H9 (cell line): ENCODE results near the gene MYO1E. TPM values are rescaled to one million over a fixed set of nuclear protein-coding genes. Genes with fewer than 3 reads are reported as not detected.

Source experiments
- DNase-seq: peaks from one replicate; pipeline ENCODE4 v3.0.0-alpha.2; 2017
- H2AFZ ChIP-seq: one replicate; pipeline ENCODE4 v1.6.1; 2013; ENCODE audit warnings: mild to moderate bottlenecking, low read length, control low read depth, moderate library complexity
- H2AK5ac ChIP-seq: 2 replicates; pipeline ENCODE4 v1.6.1; 2013; ENCODE audit warnings: low read length, control low read depth, mixed read lengths; ENCODE audit not compliant: insufficient read length
- H2BK120ac ChIP-seq: one replicate; pipeline ENCODE4 v1.6.1; 2013; ENCODE audit warnings: low read depth, mild to moderate bottlenecking, low read length, control low read depth, inconsistent platforms; ENCODE audit not compliant: poor library complexity, severe bottlenecking
- H2BK12ac ChIP-seq: 2 replicates; pipeline ENCODE4 v1.6.1; 2013; ENCODE audit warnings: low read length, control low read depth, mixed read lengths, low read depth; ENCODE audit not compliant: insufficient read length
- H2BK15ac ChIP-seq: 2 replicates; pipeline ENCODE4 v1.6.1; 2013; ENCODE audit warnings: low read depth, low read length, control low read depth
- H2BK20ac ChIP-seq: one replicate; pipeline ENCODE4 v1.6.1; 2013; ENCODE audit warnings: low read depth, mild to moderate bottlenecking, low read length, control low read depth, inconsistent platforms; ENCODE audit not compliant: poor library complexity, severe bottlenecking
- H2BK5ac ChIP-seq: 2 replicates; pipeline ENCODE4 v1.6.1; 2013; ENCODE audit warnings: low read length, control low read depth, mixed read lengths; ENCODE audit not compliant: insufficient read length
- H3K14ac ChIP-seq: 2 replicates; pipeline ENCODE4 v1.6.1; 2013; ENCODE audit warnings: low read length, control low read depth; ENCODE audit not compliant: insufficient read depth
- H3K18ac ChIP-seq: 2 replicates; pipeline ENCODE4 v1.6.1; 2013; ENCODE audit warnings: low read depth, mild to moderate bottlenecking, mixed read lengths, low read length, control low read depth; ENCODE audit not compliant: insufficient read length
- H3K23ac ChIP-seq: 2 replicates; pipeline ENCODE4 v1.6.1; 2013; ENCODE audit warnings: low read length, control low read depth, mixed read lengths, low read depth; ENCODE audit not compliant: insufficient read length
- H3K23me2 ChIP-seq: 2 replicates; pipeline ENCODE4 v1.6.1; 2013; ENCODE audit warnings: low read depth, mild to moderate bottlenecking, mixed read lengths, low read length, control low read depth; ENCODE audit not compliant: insufficient read length, poor library complexity, severe bottlenecking
- H3K27ac ChIP-seq: 2 replicates; pipeline ENCODE4 v1.5.1; 2013; ENCODE audit warnings: low read length, control low read depth, mixed read lengths, low read depth; ENCODE audit not compliant: insufficient read length
- H3K27me3 ChIP-seq: 2 replicates; pipeline ENCODE4 v1.6.1; 2013; ENCODE audit warnings: low read length, control low read depth, inconsistent platforms; ENCODE audit not compliant: insufficient read depth
- H3K4ac ChIP-seq: 2 replicates; pipeline ENCODE4 v1.6.1; 2013; ENCODE audit warnings: low read depth, mild to moderate bottlenecking, control low read depth, inconsistent platforms, low read length, moderate library complexity
- H3K4me1 ChIP-seq: 2 replicates; pipeline ENCODE4 v1.6.1; 2013; ENCODE audit warnings: low read length, control low read depth, inconsistent platforms; ENCODE audit not compliant: insufficient read depth
- H3K4me2 ChIP-seq: 2 replicates; pipeline ENCODE4 v1.6.1; 2013; ENCODE audit warnings: low read length, control low read depth, mixed read lengths; ENCODE audit not compliant: insufficient read length, insufficient read depth
- H3K56ac ChIP-seq: 2 replicates; pipeline ENCODE4 v1.6.1; 2013; ENCODE audit warnings: low read depth, mild to moderate bottlenecking, mixed read lengths, low read length, control low read depth; ENCODE audit not compliant: insufficient read length
- H3K79me1 ChIP-seq: 2 replicates; pipeline ENCODE4 v1.6.1; 2013; ENCODE audit warnings: low read depth, mild to moderate bottlenecking, moderate library complexity, low read length, control low read depth, inconsistent platforms; ENCODE audit not compliant: insufficient read depth, poor library complexity, severe bottlenecking
- H3K79me2 ChIP-seq: 2 replicates; pipeline ENCODE4 v1.6.1; 2013; ENCODE audit warnings: low read length, control low read depth, inconsistent platforms; ENCODE audit not compliant: insufficient read depth
- H3K9ac ChIP-seq: 2 replicates; pipeline ENCODE4 v1.6.1; 2013; ENCODE audit warnings: low read length, control low read depth, mixed read lengths; ENCODE audit not compliant: insufficient read length; ENCODE audit errors: extremely low read depth
- H3K9me3 ChIP-seq: one replicate; pipeline ENCODE4 v1.6.1; 2013; ENCODE audit warnings: low read depth, low read length, inconsistent platforms; ENCODE audit not compliant: control insufficient read depth
- H3T11ph ChIP-seq: one replicate; pipeline ENCODE4 v1.6.1; 2013; ENCODE audit warnings: mild to moderate bottlenecking, low read length, control low read depth, inconsistent platforms
- H4K20me1 ChIP-seq: one replicate; pipeline ENCODE4 v1.6.1; 2013; ENCODE audit not compliant: control insufficient read depth, insufficient read length, insufficient read depth
- H4K5ac ChIP-seq: 2 replicates; pipeline ENCODE4 v1.6.1; 2013; ENCODE audit warnings: low read depth, mild to moderate bottlenecking, mixed read lengths, low read length, control low read depth; ENCODE audit not compliant: insufficient read length
- H4K8ac ChIP-seq: replicated peaks from 2 replicates; pipeline ENCODE4 v1.6.1; 2013; ENCODE audit warnings: low read length, control low read depth, mixed read lengths, low read depth; ENCODE audit not compliant: insufficient read length
- H4K91ac ChIP-seq: 2 replicates; pipeline ENCODE4 v1.6.1; 2013; ENCODE audit warnings: low read depth, mild to moderate bottlenecking, moderate library complexity, mixed read lengths, low read length, control low read depth; ENCODE audit not compliant: insufficient read length
- H3K27ac Mint-ChIP-seq, 3 experiments: 2 replicates in 2 of 3; 3 replicates in 1 of 3; pipeline ENCODE4 v1.8.0; 2020 to 2021; ENCODE audit warnings: mixed read lengths in 3 of 3, mild to moderate bottlenecking in 1 of 3, moderate library complexity in 1 of 3
- H3K27me3 Mint-ChIP-seq: 2 replicates; pipeline ENCODE4 v1.8.0; 2021; ENCODE audit warnings: low read depth, mild to moderate bottlenecking, moderate library complexity, mixed read lengths
- H3K36me3 Mint-ChIP-seq, 3 experiments: 2 replicates in 2 of 3; 3 replicates in 1 of 3; pipeline ENCODE4 v1.8.0; 2020 to 2021; ENCODE audit warnings: low read depth in 3 of 3, mixed read lengths in 3 of 3; ENCODE audit not compliant: insufficient read depth in 1 of 3
- H3K4me1 Mint-ChIP-seq, 2 experiments: 2 replicates each; pipeline ENCODE4 v1.8.0; 2020; ENCODE audit warnings: mixed read lengths in 2 of 2
- H3K4me3 Mint-ChIP-seq, 2 experiments: 2 replicates in 1 of 2; 3 replicates in 1 of 2; pipeline ENCODE4 v1.8.0; 2020 to 2021; ENCODE audit warnings: mild to moderate bottlenecking in 2 of 2, mixed read lengths in 2 of 2, moderate library complexity in 1 of 2
- H3K9me3 Mint-ChIP-seq, 2 experiments: 2 replicates in 1 of 2; 3 replicates in 1 of 2; pipeline ENCODE4 v1.8.0; 2020; ENCODE audit warnings: mild to moderate bottlenecking in 2 of 2, mixed read lengths in 2 of 2, moderate library complexity in 1 of 2
- WGBS: extraction: QIAGEN DNeasy Blood & Tissue Kit; methylation state at CpG from one replicate; pipeline ENCODE4 v1.1.7; 2013; ENCODE audit warnings: missing lambda C conversion rate, low lambda C conversion rate, mixed read lengths; ENCODE audit not compliant: insufficient read length; ENCODE audit errors: extremely low coverage; 5-methylcytosine and 5-hydroxymethylcytosine counted together
- total RNA-seq: library from RNA; stranded (reverse); gene quantifications from 2 replicates; pipeline ENCODE4 v1.2.1, GENCODE V29; 2021
- TF ChIP-seq, protein P1 (sequence below): fragments of 200-600 bp; sonication (generic); conservative IDR thresholded peaks from 3 replicates; pipeline ENCODE4 v1.8.0; 2021; ENCODE audit warnings: antibody characterized with exemption, mild to moderate bottlenecking

MYO1E gene
- total RNA-seq, 1 experiment from 2014 or later = 235 TPM

DNA sequence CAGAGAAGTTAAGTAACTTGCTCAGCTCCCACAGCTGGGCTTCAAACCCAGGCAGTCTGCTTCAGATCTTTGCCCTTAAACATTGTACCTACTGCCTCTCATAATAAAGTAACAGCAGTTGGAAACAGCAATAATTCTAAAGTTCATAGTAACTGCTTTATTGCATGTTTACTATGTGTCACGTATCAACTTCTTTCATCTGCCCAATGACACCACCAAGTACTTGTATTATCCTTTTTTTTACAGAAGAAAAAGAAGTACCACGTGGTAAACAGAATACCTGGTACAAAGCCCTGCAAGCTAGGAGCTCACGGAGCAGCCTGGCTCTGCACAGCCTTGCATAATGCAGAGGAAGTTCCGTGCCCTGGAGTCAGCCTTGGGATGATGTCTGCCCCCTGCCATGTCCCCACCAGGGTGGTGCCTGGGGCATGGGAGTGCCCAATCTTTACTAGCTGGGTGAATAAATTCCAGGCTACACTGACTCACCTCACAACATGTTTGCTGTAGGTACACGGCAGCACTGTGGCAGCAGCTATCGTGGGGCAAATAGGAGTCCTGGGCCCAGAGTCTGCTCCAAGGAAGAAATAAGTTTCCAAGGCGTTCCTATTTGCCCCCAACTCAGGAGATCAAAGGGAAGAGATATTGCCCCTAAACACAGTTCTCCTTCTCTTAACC, 88.8 kb downstream of the MYO1E start:
- Histone ChIP-seq H3K18ac (no peak overlapping the region), H3K23me2 (no peaks in the 10 kb centered on the region), H3T11ph (no peak overlapping the region), H3K27ac (no peak overlapping the region), H3K23ac (no peak overlapping the region), H2AFZ (no peak overlapping the region), H2AK5ac (no peak overlapping the region), H4K5ac (no peak overlapping the region), H3K4me1 (0 out of 2 replicates have a peak, but pooled peaks cover 2% of the 10 kb centered on the region), H3K9ac (no peak overlapping the region), H2BK120ac (no peak overlapping the region), H3K79me1 (peaks cover 3% of the 10 kb centered on the region), H3K4me2 (no peak overlapping the region), H2BK20ac (no peak overlapping the region), H4K20me1 (no peaks in the 10 kb centered on the region), H4K91ac (no peak overlapping the region), H3K14ac (no peak overlapping the region), H3K27me3 (no peaks in the 10 kb centered on the region), H3K9me3 (no peaks in the 10 kb centered on the region), H3K79me2 (peaks cover 5% of the 10 kb centered on the region; the same call in 1 of the 2 replicates), H4K8ac (no peak overlapping the region), H2BK15ac (no peak overlapping the region), H2BK12ac (no peak overlapping the region), H2BK5ac (no peak overlapping the region), H3K4ac (no peak overlapping the region), H3K56ac (no peak overlapping the region)
- no peak for DNase-seq
- no peaks in the 10 kb centered on the region for H3K27me3 Mint-ChIP-seq
- peaks cover 16 to 22% of the 10 kb centered on the region in 2 experiments for H3K4me1 Mint-ChIP-seq
- H3K36me3 Mint-ChIP-seq = peaks cover 3 to 10% (median 4%) of the 10 kb centered on the region in 3 experiments; a peak in 5 of 7 replicates
- H3K27ac Mint-ChIP-seq = peak overlapping the region in 2 of 3 experiments; percentile 32 to 63; a peak in 2 of 7 replicates
- no peak overlapping the region for H3K4me3 Mint-ChIP-seq
- WGBS = no CpG with 5 or more reads among the region's 7 CpGs
- TF ChIP-seq, protein P1, sequence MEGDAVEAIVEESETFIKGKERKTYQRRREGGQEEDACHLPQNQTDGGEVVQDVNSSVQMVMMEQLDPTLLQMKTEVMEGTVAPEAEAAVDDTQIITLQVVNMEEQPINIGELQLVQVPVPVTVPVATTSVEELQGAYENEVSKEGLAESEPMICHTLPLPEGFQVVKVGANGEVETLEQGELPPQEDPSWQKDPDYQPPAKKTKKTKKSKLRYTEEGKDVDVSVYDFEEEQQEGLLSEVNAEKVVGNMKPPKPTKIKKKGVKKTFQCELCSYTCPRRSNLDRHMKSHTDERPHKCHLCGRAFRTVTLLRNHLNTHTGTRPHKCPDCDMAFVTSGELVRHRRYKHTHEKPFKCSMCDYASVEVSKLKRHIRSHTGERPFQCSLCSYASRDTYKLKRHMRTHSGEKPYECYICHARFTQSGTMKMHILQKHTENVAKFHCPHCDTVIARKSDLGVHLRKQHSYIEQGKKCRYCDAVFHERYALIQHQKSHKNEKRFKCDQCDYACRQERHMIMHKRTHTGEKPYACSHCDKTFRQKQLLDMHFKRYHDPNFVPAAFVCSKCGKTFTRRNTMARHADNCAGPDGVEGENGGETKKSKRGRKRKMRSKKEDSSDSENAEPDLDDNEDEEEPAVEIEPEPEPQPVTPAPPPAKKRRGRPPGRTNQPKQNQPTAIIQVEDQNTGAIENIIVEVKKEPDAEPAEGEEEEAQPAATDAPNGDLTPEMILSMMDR = no peak
- peaks cover 4 to 9% of the 10 kb centered on the region in 2 experiments; a peak in 4 of 5 replicates for H3K9me3 Mint-ChIP-seq
